PFSK-1 (cell line): Measurements from ENCODE around the gene INSR.

Source experiments
- FOXP2 ChIP-seq: optimal IDR thresholded peaks from 2 replicates; pipeline ENCODE3; 2011; ENCODE audit warnings: borderline replicate concordance, control low read depth, inconsistent platforms; ENCODE audit not compliant: insufficient read depth; ENCODE audit errors: extremely low read length, extremely low read depth
- POLR2AphosphoS5 ChIP-seq: IDR thresholded peaks from 2 replicates; pipeline ENCODE4 v1.6.1; 2012; ENCODE audit warnings: low read depth, mild to moderate bottlenecking, control low read depth, low read length, moderate library complexity
- REST ChIP-seq, 2 experiments: IDR thresholded peaks; 2 replicates each; pipeline versions ENCODE4 v1.6.1 to v1.8.0; 2011 to 2012; ENCODE audit warnings: low read depth in 2 of 2, low read length in 2 of 2, control low read depth in 1 of 2, inconsistent platforms in 1 of 2, mild to moderate bottlenecking in 1 of 2, moderate library complexity in 1 of 2; ENCODE audit not compliant: insufficient read depth in 1 of 2
- SIN3A ChIP-seq: IDR thresholded peaks from 2 replicates; pipeline ENCODE4 v1.6.1; 2012; ENCODE audit warnings: mild to moderate bottlenecking, low read length, moderate library complexity, borderline replicate concordance; ENCODE audit not compliant: insufficient read depth
- TAF1 ChIP-seq: IDR thresholded peaks from 2 replicates; pipeline ENCODE4 v1.6.1; 2012; ENCODE audit warnings: low read length, control low read depth, borderline replicate concordance; ENCODE audit not compliant: insufficient read depth

The INSR gene

GRCh38 chr19:7074705-7075282 lies 219.4 kb downstream of the INSR start:
- no peak for TF ChIP-seq POLR2AphosphoS5
- TF ChIP-seq SIN3A = no peak
- TF ChIP-seq REST (IDR thresholded peaks at IDR 0.05; ENCODE audit: insufficient read depth in 1 of 2, low read depth in 2 of 2, low read length in 2 of 2) = no peak
- TF ChIP-seq FOXP2 = no peak
- no peak for TF ChIP-seq TAF1

- TF ChIP-seq SIN3A = no peak
- TF ChIP-seq POLR2AphosphoS5 = no peak
- no peak for TF ChIP-seq FOXP2
- TF ChIP-seq REST (IDR thresholded peaks at IDR 0.05; ENCODE audit: insufficient read depth in 1 of 2, low read depth in 2 of 2, low read length in 2 of 2) = no peak
- TF ChIP-seq TAF1 = no peak
Observed at GRCh38 chr19:7072541-7072940, 221.7 kb downstream of the INSR start.

GRCh38 chr19:7069904-7070226 lies 224.3 kb downstream of the INSR start:
- TF ChIP-seq SIN3A = 0 out of 2 replicates have a peak, but pooled peaks have one; percentile 11
- no peak for TF ChIP-seq REST (IDR thresholded peaks at IDR 0.05; ENCODE audit: insufficient read depth in 1 of 2, low read depth in 2 of 2, low read length in 2 of 2)

GRCh38 chr19:7069042-7069903 lies 224.9 kb downstream of the INSR start, which contains the start of gene ZNF557:
Gene ZNF557, plus strand, starts transcription at chr19:7069703. Its CDS starts 5,372 bp downstream, at chr19:7075075.
- TF ChIP-seq TAF1 (0 out of 2 replicates have a peak, but pooled peaks have one; percentile 54), SIN3A (peak; percentile 37; the same call in 1 of the 2 replicates), FOXP2 (peak; percentile 92), POLR2AphosphoS5 (peak; percentile 91), REST (IDR thresholded peaks at IDR 0.05; ENCODE audit: insufficient read depth in 1 of 2, low read depth in 2 of 2, low read length in 2 of 2) (peak in 1 of 2 experiments; percentile 15; a peak in 1 of 4 replicates)
